Activated CD4-positive, alpha-beta T cell treated with anti-CD3 and anti-CD28 coated beads, Interleukin-2, amount 10 ng/mL, durations not matched to agents 24 days and 14 days (primary cell): ENCODE measurements around the gene SEMG2. TPM values are rescaled to one million over a fixed set of nuclear protein-coding genes. Genes with fewer than 3 reads are reported as not detected.

Experiments
- DNase-seq: peaks from one replicate; pipeline ENCODE4 v3.0.0; 2022
- H3K27ac Mint-ChIP-seq: one replicate; pipeline ENCODE4 v1.8.0; 2022; ENCODE audit warnings: mild to moderate bottlenecking, mixed read lengths
- H3K27me3 Mint-ChIP-seq: one replicate; pipeline ENCODE4 v1.8.0; 2022; ENCODE audit warnings: mixed read lengths
- H3K36me3 Mint-ChIP-seq: one replicate; pipeline ENCODE4 v1.8.0; 2022; ENCODE audit warnings: low read depth, mild to moderate bottlenecking, mixed read lengths
- H3K4me1 Mint-ChIP-seq: one replicate; pipeline ENCODE4 v1.8.0; 2021; ENCODE audit warnings: mixed read lengths
- H3K4me3 Mint-ChIP-seq: one replicate; pipeline ENCODE4 v1.8.0; 2022; ENCODE audit warnings: mild to moderate bottlenecking, moderate library complexity, mixed read lengths
- H3K9me3 Mint-ChIP-seq: one replicate; pipeline ENCODE4 v1.8.0; 2021; ENCODE audit warnings: mixed read lengths
- intact Hi-C: fragments of 100-400 bp; cut with micrococcal nuclease; formaldehyde crosslinking; loops from one replicate; pipeline ENCODE4 v1.15.1; 2023
- total RNA-seq: library from RNA; stranded (reverse); gene quantifications from 2 replicates; pipeline ENCODE4 v1.2.3, GENCODE V29; 2022

SEMG2 gene
- not detected in 2 replicates for total RNA-seq

GRCh38 chr20:45221076-45221475 lies at the start of gene SEMG2:
TSS of gene SEMG2 (plus strand) at chr20:45221373. CDS start at chr20:45221390, 17 bp downstream.
- no peaks in the 10 kb centered on the region for H3K4me1 Mint-ChIP-seq
- H3K27ac Mint-ChIP-seq, result no peak within 1 kb of the TSS
- H3K9me3 Mint-ChIP-seq, result no peaks in the 10 kb centered on the region
- peaks cover 36% of the 10 kb centered on the region for H3K27me3 Mint-ChIP-seq
- H3K4me3 Mint-ChIP-seq, result no peak within 1 kb of the TSS
- intact Hi-C loops, result no loop called here
- DNase-seq, result no peak
- H3K36me3 Mint-ChIP-seq, result no peaks in the 10 kb centered on the region

GRCh38 chr20:45173522-45173921 lies 47.7 kb upstream of the SEMG2 start:
- Mint-ChIP-seq H3K4me1 (no peaks in the 10 kb centered on the region), H3K9me3 (peaks cover 4% of the 10 kb centered on the region), H3K4me3 (no peak overlapping the region), H3K36me3 (no peaks in the 10 kb centered on the region), H3K27ac (no peak overlapping the region), H3K27me3 (peaks cover 23% of the 10 kb centered on the region)
- DNase-seq, result no peak
- intact Hi-C loops, result no loop called here

- Mint-ChIP-seq H3K4me3 (no peak within 1 kb of the TSS), H3K9me3 (no peaks in the 10 kb centered on the region), H3K27me3 (peaks cover 21% of the 10 kb centered on the region), H3K27ac (no peak within 1 kb of the TSS), H3K36me3 (no peaks in the 10 kb centered on the region), H3K4me1 (peaks cover under 1% of the 10 kb centered on the region)
- DNase-seq, result no peak
- intact Hi-C loops, result no loop called here
These were observed 46.5 kb upstream of the SEMG2 start, which contains the start of gene PI3 for GRCh38 chr20:45174434-45175364. TSS of gene PI3 (plus strand) at chr20:45174902. CDS start at chr20:45174923, 21 bp downstream.

GRCh38 chr20:45176526-45177267 lies 44.5 kb upstream of the SEMG2 start:
- no peak for DNase-seq

GRCh38 chr20:45179166-45179565 lies 42.0 kb upstream of the SEMG2 start:
- DNase-seq, result no peak
- H3K4me1 Mint-ChIP-seq, result peaks cover 3% of the 10 kb centered on the region
- no peak overlapping the region for H3K4me3 Mint-ChIP-seq
- intact Hi-C loops, result no loop called here
- H3K9me3 Mint-ChIP-seq, result no peaks in the 10 kb centered on the region
- no peaks in the 10 kb centered on the region for H3K36me3 Mint-ChIP-seq
- peaks cover 2% of the 10 kb centered on the region for H3K27me3 Mint-ChIP-seq
- H3K27ac Mint-ChIP-seq, result no peak overlapping the region

More at GRCh38 chr20:45176526-45177267, 44.5 kb upstream of the SEMG2 start:
- Mint-ChIP-seq H3K4me1 (peaks cover 3% of the 10 kb centered on the region), H3K4me3 (no peak overlapping the region), H3K9me3 (no peaks in the 10 kb centered on the region), H3K27me3 (peaks cover 8% of the 10 kb centered on the region), H3K27ac (no peak overlapping the region), H3K36me3 (no peaks in the 10 kb centered on the region)
- intact Hi-C loops, result no loop called here

GRCh38 chr20:45181639-45182038 lies 39.5 kb upstream of the SEMG2 start:
- H3K4me1 Mint-ChIP-seq, result peaks cover 3% of the 10 kb centered on the region
- no peak for DNase-seq
- H3K4me3 Mint-ChIP-seq, result no peak overlapping the region
- no peaks in the 10 kb centered on the region for H3K9me3 Mint-ChIP-seq
- H3K36me3 Mint-ChIP-seq, result no peaks in the 10 kb centered on the region
- H3K27ac Mint-ChIP-seq, result no peak overlapping the region
- intact Hi-C loops, result no loop called here
- H3K27me3 Mint-ChIP-seq, result peaks cover 7% of the 10 kb centered on the region

GRCh38 chr20:45183084-45183483 lies 38.1 kb upstream of the SEMG2 start:
- H3K27ac Mint-ChIP-seq, result no peak overlapping the region
- H3K27me3 Mint-ChIP-seq, result peaks cover 8% of the 10 kb centered on the region
- H3K4me1 Mint-ChIP-seq, result peaks cover 3% of the 10 kb centered on the region
- no peak for DNase-seq
- no peaks in the 10 kb centered on the region for H3K9me3 Mint-ChIP-seq
- no peak overlapping the region for H3K4me3 Mint-ChIP-seq
- H3K36me3 Mint-ChIP-seq, result no peaks in the 10 kb centered on the region
- intact Hi-C loops, result no loop called here

- H3K4me1 Mint-ChIP-seq, result no peaks in the 10 kb centered on the region
- no peak overlapping the region for H3K4me3 Mint-ChIP-seq
- H3K27me3 Mint-ChIP-seq, result peaks cover 14% of the 10 kb centered on the region
- H3K9me3 Mint-ChIP-seq, result no peaks in the 10 kb centered on the region
- intact Hi-C loops, result no loop called here
- no peak for DNase-seq
- no peak overlapping the region for H3K27ac Mint-ChIP-seq
- H3K36me3 Mint-ChIP-seq, result no peaks in the 10 kb centered on the region
These were observed 33.5 kb upstream of the SEMG2 start for GRCh38 chr20:45187693-45188092.

GRCh38 chr20:45189067-45189609 lies 32.0 kb upstream of the SEMG2 start:
- no peak for DNase-seq
- H3K4me1 Mint-ChIP-seq, result no peaks in the 10 kb centered on the region
- peaks cover 14% of the 10 kb centered on the region for H3K27me3 Mint-ChIP-seq
- no peak overlapping the region for H3K27ac Mint-ChIP-seq
- H3K9me3 Mint-ChIP-seq, result no peaks in the 10 kb centered on the region
- intact Hi-C loops, result no loop called here
- H3K36me3 Mint-ChIP-seq, result no peaks in the 10 kb centered on the region
- H3K4me3 Mint-ChIP-seq, result no peak overlapping the region

GRCh38 chr20:45189861-45190260 lies 31.3 kb upstream of the SEMG2 start:
- intact Hi-C loops, result no loop called here
- Mint-ChIP-seq H3K27ac (no peak overlapping the region), H3K4me1 (no peaks in the 10 kb centered on the region), H3K9me3 (no peaks in the 10 kb centered on the region), H3K4me3 (no peak overlapping the region), H3K27me3 (peaks cover 13% of the 10 kb centered on the region), H3K36me3 (no peaks in the 10 kb centered on the region)
- DNase-seq, result no peak

- no peaks in the 10 kb centered on the region for H3K9me3 Mint-ChIP-seq
- DNase-seq, result no peak
- H3K27me3 Mint-ChIP-seq, result peaks cover 8% of the 10 kb centered on the region
- H3K36me3 Mint-ChIP-seq, result no peaks in the 10 kb centered on the region
- no peak overlapping the region for H3K4me3 Mint-ChIP-seq
- H3K4me1 Mint-ChIP-seq, result no peaks in the 10 kb centered on the region
- intact Hi-C loops, result no loop called here
- no peak overlapping the region for H3K27ac Mint-ChIP-seq
These were observed 29.2 kb upstream of the SEMG2 start for GRCh38 chr20:45191926-45192325.

GRCh38 chr20:45193331-45193730 lies 27.8 kb upstream of the SEMG2 start:
- H3K4me3 Mint-ChIP-seq, result no peak overlapping the region
- H3K36me3 Mint-ChIP-seq, result no peaks in the 10 kb centered on the region
- H3K27me3 Mint-ChIP-seq, result peaks cover 9% of the 10 kb centered on the region
- DNase-seq, result no peak
- no peaks in the 10 kb centered on the region for H3K4me1 Mint-ChIP-seq
- H3K27ac Mint-ChIP-seq, result no peak overlapping the region
- no peaks in the 10 kb centered on the region for H3K9me3 Mint-ChIP-seq
- intact Hi-C loops, result no loop called here

- DNase-seq, result no peak
- Mint-ChIP-seq H3K27me3 (peaks cover 28% of the 10 kb centered on the region), H3K36me3 (no peaks in the 10 kb centered on the region), H3K4me3 (no peak within 1 kb of the TSS), H3K9me3 (no peaks in the 10 kb centered on the region), H3K4me1 (no peaks in the 10 kb centered on the region), H3K27ac (no peak within 1 kb of the TSS)
- intact Hi-C loops, result no loop called here
These were observed 14.4 kb upstream of the SEMG2 start, which contains the start of gene SEMG1 for GRCh38 chr20:45206725-45207124. TSS of gene SEMG1 (plus strand) at chr20:45207033. CDS start at chr20:45207054, 21 bp downstream.

- Mint-ChIP-seq H3K9me3 (no peaks in the 10 kb centered on the region), H3K4me1 (no peaks in the 10 kb centered on the region), H3K4me3 (no peak overlapping the region), H3K27me3 (peaks cover 26% of the 10 kb centered on the region), H3K27ac (no peak overlapping the region), H3K36me3 (no peaks in the 10 kb centered on the region)
- intact Hi-C loops, result no loop called here
- no peak for DNase-seq
These were observed 11.2 kb upstream of the SEMG2 start for GRCh38 chr20:45209924-45210323.
